ENCODE results near the gene WDFY4.

Gene WDFY4

DNA sequence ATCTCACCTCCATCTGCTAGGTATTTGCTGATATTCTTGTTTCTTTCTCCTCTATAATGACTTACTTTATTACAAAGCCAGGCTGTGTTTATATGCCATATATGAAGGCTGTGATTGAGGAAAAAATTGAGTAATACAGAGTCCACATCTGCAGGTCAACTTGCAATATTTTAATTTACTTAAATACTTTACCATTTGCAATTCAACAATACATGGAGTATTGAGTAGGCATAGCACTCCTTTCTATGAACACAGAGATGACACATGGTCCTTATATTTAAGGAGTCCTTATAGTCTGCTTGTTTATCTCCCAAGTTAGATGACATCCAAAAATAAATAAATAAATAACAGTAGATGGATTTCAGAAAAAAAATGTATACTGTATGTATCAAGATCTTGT, 158.5 kb downstream of the WDFY4 start:
- Histone ChIP-seq H3K14ac (ENCODE audit: low read length) (no peak overlapping the region), H3K4me3 (ENCODE audit: low read depth, low read length) (no peak overlapping the region), H3K4ac (ENCODE audit: low read depth, low read length) (no peak overlapping the region), H3K79me1 (ENCODE audit: low read length) (no peaks in the 10 kb centered on the region), H2BK12ac (ENCODE audit: low read length) (no peak overlapping the region), H4K8ac (ENCODE audit: low read depth, low read length) (no peak overlapping the region), H3K79me2 (ENCODE audit: control insufficient read depth, insufficient read depth, low read length, poor library complexity) (no peaks in the 10 kb centered on the region), H3K9ac (ENCODE audit: low read length) (no peak overlapping the region), H2AK5ac (ENCODE audit: low read length) (no peak overlapping the region), H2BK5ac (ENCODE audit: low read depth, low read length, poor library complexity) (no peak overlapping the region), H4K91ac (ENCODE audit: low read depth, low read length) (no peak overlapping the region), H3K4me2 (ENCODE audit: low read length) (no peak overlapping the region), H3K36me3 (ENCODE audit: control insufficient read depth in 1 of 2, insufficient read depth in 2 of 2, low read length in 2 of 2) (no peaks in the 10 kb centered on the region), H3K18ac (ENCODE audit: low read length) (no peak overlapping the region), H3K27ac (ENCODE audit: low read depth, low read length) (no peak overlapping the region), H2AFZ (ENCODE audit: insufficient read depth, low read length, poor library complexity) (no peak overlapping the region), H3K4me1 (ENCODE audit: control insufficient read depth in 1 of 2, insufficient read depth in 2 of 2, low read length in 2 of 2) (no peaks in the 10 kb centered on the region), H3K27me3 (ENCODE audit: insufficient read depth, low read length) (no peaks in the 10 kb centered on the region), H3K9me3 (ENCODE audit: insufficient read depth, low read depth, low read length) (no peaks in the 10 kb centered on the region), H2BK120ac (ENCODE audit: insufficient read depth, low read length, poor library complexity) (no peak overlapping the region), H3K23ac (ENCODE audit: low read length) (no peak overlapping the region), H4K12ac (ENCODE audit: low read depth, low read length) (no peak overlapping the region)
- no peak for DNase-seq

DNA sequence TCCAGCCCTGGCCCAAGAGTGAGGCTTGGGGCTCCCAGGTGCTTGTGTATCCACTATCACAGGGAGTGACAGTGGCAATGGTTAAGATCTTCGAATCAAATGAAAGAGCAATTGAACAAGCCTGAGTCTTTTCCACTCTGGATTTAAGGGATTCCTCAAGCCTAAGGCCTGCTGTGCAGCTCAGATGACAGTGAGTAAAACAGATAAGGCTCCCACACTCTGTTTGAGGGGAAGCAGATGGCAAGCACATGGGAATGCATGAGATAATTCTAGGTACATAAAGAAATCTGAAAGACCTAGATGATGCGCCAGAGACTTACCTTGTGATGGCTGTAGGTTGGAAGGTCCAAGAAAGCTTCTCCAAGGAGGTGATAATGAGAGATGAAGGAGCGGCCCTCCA, 159.9 kb downstream of the WDFY4 start:
- no peaks in the 10 kb centered on the region for H3K79me2 ChIP-seq (ENCODE audit: control insufficient read depth, insufficient read depth, low read length, poor library complexity)
- no peaks in the 10 kb centered on the region for H3K79me1 ChIP-seq (ENCODE audit: low read length)
- WGBS (ENCODE audit: extremely low coverage, insufficient coverage, insufficient read length) = no CpG with 5 or more reads among the region's 3 CpGs
- H2AFZ ChIP-seq (ENCODE audit: insufficient read depth, low read length, poor library complexity) = no peak overlapping the region
- no peak overlapping the region for H3K23ac ChIP-seq (ENCODE audit: low read length)
- no peak overlapping the region for H3K18ac ChIP-seq (ENCODE audit: low read length)
- H3K27me3 ChIP-seq (ENCODE audit: insufficient read depth, low read length) = no peaks in the 10 kb centered on the region
- no peak overlapping the region for H3K4me2 ChIP-seq (ENCODE audit: low read length)
- no peak overlapping the region for H4K8ac ChIP-seq (ENCODE audit: low read depth, low read length)
- no peak overlapping the region for H4K91ac ChIP-seq (ENCODE audit: low read depth, low read length)
- no peak for DNase-seq
- no peak overlapping the region for H3K14ac ChIP-seq (ENCODE audit: low read length)
- no peak overlapping the region for H4K12ac ChIP-seq (ENCODE audit: low read depth, low read length)
- no peak overlapping the region for H2AK5ac ChIP-seq (ENCODE audit: low read length)
- H2BK120ac ChIP-seq (ENCODE audit: insufficient read depth, low read length, poor library complexity) = no peak overlapping the region
- no peak overlapping the region for H2BK5ac ChIP-seq (ENCODE audit: low read depth, low read length, poor library complexity)
- no peak overlapping the region for H2BK12ac ChIP-seq (ENCODE audit: low read length)
- no peak overlapping the region for H3K4me3 ChIP-seq (ENCODE audit: low read depth, low read length)
- H3K36me3 ChIP-seq (ENCODE audit: control insufficient read depth in 1 of 2, insufficient read depth in 2 of 2, low read length in 2 of 2) = no peaks in the 10 kb centered on the region
- H3K4me1 ChIP-seq (ENCODE audit: control insufficient read depth in 1 of 2, insufficient read depth in 2 of 2, low read length in 2 of 2) = no peaks in the 10 kb centered on the region
- no peaks in the 10 kb centered on the region for H3K9me3 ChIP-seq (ENCODE audit: insufficient read depth, low read depth, low read length)
- no peak overlapping the region for H3K27ac ChIP-seq (ENCODE audit: low read depth, low read length)
- no peak overlapping the region for H3K9ac ChIP-seq (ENCODE audit: low read length)
- no peak overlapping the region for H3K4ac ChIP-seq (ENCODE audit: low read depth, low read length)

DNA sequence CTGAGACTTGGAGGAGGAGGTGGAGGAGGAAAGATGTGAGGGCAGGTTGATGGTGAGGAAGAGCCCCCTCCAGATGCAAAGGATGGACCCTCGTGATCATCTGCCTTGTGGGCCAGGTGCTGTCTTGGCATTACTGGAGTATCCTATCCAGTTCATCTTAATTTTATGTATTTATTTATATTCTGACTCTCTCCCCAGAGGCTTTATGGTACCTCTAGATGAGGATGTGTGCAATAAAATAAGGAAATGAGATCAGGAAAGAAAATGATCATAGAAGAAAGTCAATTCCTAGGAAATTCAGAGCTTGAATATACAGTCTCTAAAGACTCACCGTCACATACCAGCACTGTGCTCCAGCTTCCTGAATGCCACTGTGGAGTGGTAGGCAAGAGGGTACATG, 160.8 kb downstream of the WDFY4 start:
- no peak overlapping the region for H4K8ac ChIP-seq (ENCODE audit: low read depth, low read length)
- no peaks in the 10 kb centered on the region for H3K9me3 ChIP-seq (ENCODE audit: insufficient read depth, low read depth, low read length)
- H3K36me3 ChIP-seq (ENCODE audit: control insufficient read depth in 1 of 2, insufficient read depth in 2 of 2, low read length in 2 of 2) = no peaks in the 10 kb centered on the region
- DNase-seq = no peak
- H3K4me1 ChIP-seq (ENCODE audit: control insufficient read depth in 1 of 2, insufficient read depth in 2 of 2, low read length in 2 of 2) = no peaks in the 10 kb centered on the region
- no peak overlapping the region for H2BK12ac ChIP-seq (ENCODE audit: low read length)
- WGBS (ENCODE audit: extremely low coverage, insufficient coverage, insufficient read length) = no CpG with 5 or more reads among the region's 2 CpGs
- no peak overlapping the region for H2BK5ac ChIP-seq (ENCODE audit: low read depth, low read length, poor library complexity)
- H3K18ac ChIP-seq (ENCODE audit: low read length) = no peak overlapping the region
- no peak overlapping the region for H3K27ac ChIP-seq (ENCODE audit: low read depth, low read length)
- H3K79me1 ChIP-seq (ENCODE audit: low read length) = no peaks in the 10 kb centered on the region
- no peak overlapping the region for H3K4me2 ChIP-seq (ENCODE audit: low read length)
- H3K9ac ChIP-seq (ENCODE audit: low read length) = no peak overlapping the region
- no peaks in the 10 kb centered on the region for H3K79me2 ChIP-seq (ENCODE audit: control insufficient read depth, insufficient read depth, low read length, poor library complexity)
- H3K4ac ChIP-seq (ENCODE audit: low read depth, low read length) = no peak overlapping the region
- no peak overlapping the region for H3K23ac ChIP-seq (ENCODE audit: low read length)
- H2AFZ ChIP-seq (ENCODE audit: insufficient read depth, low read length, poor library complexity) = no peak overlapping the region
- no peak overlapping the region for H4K91ac ChIP-seq (ENCODE audit: low read depth, low read length)
- no peaks in the 10 kb centered on the region for H3K27me3 ChIP-seq (ENCODE audit: insufficient read depth, low read length)
- H2AK5ac ChIP-seq (ENCODE audit: low read length) = no peak overlapping the region
- H3K4me3 ChIP-seq (ENCODE audit: low read depth, low read length) = no peak overlapping the region
- no peak overlapping the region for H3K14ac ChIP-seq (ENCODE audit: low read length)
- no peak overlapping the region for H4K12ac ChIP-seq (ENCODE audit: low read depth, low read length)
- no peak overlapping the region for H2BK120ac ChIP-seq (ENCODE audit: insufficient read depth, low read length, poor library complexity)

DNA sequence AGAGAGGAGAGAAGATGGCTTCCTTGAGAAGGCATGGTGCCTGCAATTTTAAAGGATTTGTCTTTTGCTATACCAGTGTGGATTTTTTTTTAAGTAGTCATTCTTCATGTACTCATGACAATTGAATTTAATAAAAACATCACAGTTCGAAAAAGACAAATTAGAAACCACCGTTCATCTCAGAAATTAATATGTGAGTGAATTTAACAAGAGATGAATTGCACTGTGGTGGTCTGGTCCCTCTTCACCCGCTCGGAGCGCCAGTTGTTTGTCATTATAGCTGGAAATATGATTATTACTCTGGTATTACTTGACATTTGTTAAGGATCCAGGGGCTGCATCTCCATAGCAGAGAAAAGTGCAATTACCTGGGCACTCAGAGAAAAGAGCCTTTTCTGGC, 163.0 kb downstream of the WDFY4 start:
- Histone ChIP-seq H2AFZ (ENCODE audit: insufficient read depth, low read length, poor library complexity) (no peak overlapping the region), H3K14ac (ENCODE audit: low read length) (no peak overlapping the region), H3K18ac (ENCODE audit: low read length) (no peak overlapping the region), H3K23ac (ENCODE audit: low read length) (no peak overlapping the region), H3K4me3 (ENCODE audit: low read depth, low read length) (no peak overlapping the region), H3K9me3 (ENCODE audit: insufficient read depth, low read depth, low read length) (no peaks in the 10 kb centered on the region), H3K9ac (ENCODE audit: low read length) (no peak overlapping the region), H3K36me3 (ENCODE audit: control insufficient read depth in 1 of 2, insufficient read depth in 2 of 2, low read length in 2 of 2) (no peaks in the 10 kb centered on the region), H4K8ac (ENCODE audit: low read depth, low read length) (no peak overlapping the region), H2AK5ac (ENCODE audit: low read length) (no peak overlapping the region), H3K27ac (ENCODE audit: low read depth, low read length) (no peak overlapping the region), H2BK120ac (ENCODE audit: insufficient read depth, low read length, poor library complexity) (no peak overlapping the region), H2BK5ac (ENCODE audit: low read depth, low read length, poor library complexity) (no peak overlapping the region), H4K91ac (ENCODE audit: low read depth, low read length) (no peak overlapping the region), H2BK12ac (ENCODE audit: low read length) (no peak overlapping the region), H3K4ac (ENCODE audit: low read depth, low read length) (no peak overlapping the region), H3K4me2 (ENCODE audit: low read length) (no peak overlapping the region), H3K4me1 (ENCODE audit: control insufficient read depth in 1 of 2, insufficient read depth in 2 of 2, low read length in 2 of 2) (no peaks in the 10 kb centered on the region), H3K79me1 (ENCODE audit: low read length) (no peaks in the 10 kb centered on the region), H3K79me2 (ENCODE audit: control insufficient read depth, insufficient read depth, low read length, poor library complexity) (no peaks in the 10 kb centered on the region), H3K27me3 (ENCODE audit: insufficient read depth, low read length) (peaks cover 2% of the 10 kb centered on the region), H4K12ac (ENCODE audit: low read depth, low read length) (no peak overlapping the region)
- WGBS (ENCODE audit: extremely low coverage, insufficient coverage, insufficient read length) = no CpG with 5 or more reads among the region's 5 CpGs
- DNase-seq = no peak

DNA sequence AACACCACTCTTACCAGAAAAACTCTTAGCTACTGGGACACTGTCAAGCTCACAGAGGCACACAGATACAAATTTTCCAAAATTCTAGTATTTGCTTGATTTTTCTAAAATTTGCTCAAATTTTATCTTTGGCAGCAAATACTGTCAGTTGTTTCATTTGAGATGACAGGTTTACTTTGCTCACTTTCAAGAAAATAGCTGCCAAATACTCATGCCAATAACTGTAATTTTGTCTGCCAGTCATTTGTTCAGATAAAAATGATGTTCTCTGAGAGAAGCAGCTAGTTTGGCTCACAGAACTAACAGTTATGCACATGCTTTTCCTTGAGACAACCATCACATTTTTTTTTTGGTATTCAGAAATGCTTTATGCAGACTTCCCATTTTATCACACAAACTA, 172.2 kb downstream of the WDFY4 start:
- Histone ChIP-seq H3K4me1 (ENCODE audit: control insufficient read depth in 1 of 2, insufficient read depth in 2 of 2, low read length in 2 of 2) (no peaks in the 10 kb centered on the region), H3K36me3 (ENCODE audit: control insufficient read depth in 1 of 2, insufficient read depth in 2 of 2, low read length in 2 of 2) (no peaks in the 10 kb centered on the region), H3K4ac (ENCODE audit: low read depth, low read length) (no peak overlapping the region), H3K14ac (ENCODE audit: low read length) (no peak overlapping the region), H4K12ac (ENCODE audit: low read depth, low read length) (no peak overlapping the region), H2AK5ac (ENCODE audit: low read length) (no peak overlapping the region), H3K9me3 (ENCODE audit: insufficient read depth, low read depth, low read length) (no peaks in the 10 kb centered on the region), H3K4me3 (ENCODE audit: low read depth, low read length) (no peak overlapping the region), H2BK5ac (ENCODE audit: low read depth, low read length, poor library complexity) (no peak overlapping the region), H4K8ac (ENCODE audit: low read depth, low read length) (no peak overlapping the region), H3K79me2 (ENCODE audit: control insufficient read depth, insufficient read depth, low read length, poor library complexity) (no peaks in the 10 kb centered on the region), H3K4me2 (ENCODE audit: low read length) (no peak overlapping the region), H3K79me1 (ENCODE audit: low read length) (no peaks in the 10 kb centered on the region), H2BK12ac (ENCODE audit: low read length) (no peak overlapping the region), H2BK120ac (ENCODE audit: insufficient read depth, low read length, poor library complexity) (no peak overlapping the region), H3K27me3 (ENCODE audit: insufficient read depth, low read length) (peaks cover 2% of the 10 kb centered on the region), H3K18ac (ENCODE audit: low read length) (no peak overlapping the region), H2AFZ (ENCODE audit: insufficient read depth, low read length, poor library complexity) (no peak overlapping the region), H4K91ac (ENCODE audit: low read depth, low read length) (no peak overlapping the region), H3K9ac (ENCODE audit: low read length) (no peak overlapping the region), H3K27ac (ENCODE audit: low read depth, low read length) (no peak overlapping the region), H3K23ac (ENCODE audit: low read length) (no peak overlapping the region)
- no peak for DNase-seq
